ENCODE data around the gene SORCS3. TPM values are rescaled to one million over a fixed set of nuclear protein-coding genes. Genes with fewer than 3 reads are reported as not detected.

SORCS3 gene
- total RNA-seq, 2 experiments from 2014 or later: 1.7 to 2.1 TPM

GRCh38 chr10:104922810-104923209, 281.7 kb downstream of the SORCS3 start:
- Histone ChIP-seq H3K36me3 (ENCODE audit: insufficient read depth, low read length) (no peaks in the 10 kb centered on the region), H3K27me3 (ENCODE audit: control insufficient read depth in 1 of 2, insufficient read depth in 2 of 2, low read length in 2 of 2) (no peaks in the 10 kb centered on the region), H3K27ac (ENCODE audit: low read depth in 1 of 2, low read length in 2 of 2) (no peak overlapping the region), H3K4me3 (ENCODE audit: low read length) (no peak overlapping the region), H3K9me3 (ENCODE audit: control insufficient read depth in 1 of 2, insufficient read depth in 1 of 2, low read length in 2 of 2) (no peaks in the 10 kb centered on the region), H3K4me1 (ENCODE audit: insufficient read depth, low read length) (no peaks in the 10 kb centered on the region)
- intact Hi-C loops (cut with DNase I, micrococcal nuclease): loop anchor here in 1 of 2 experiments (10.0 kb wide), 1 partner anchor 338 kb away; no protein-coding TSS in a partner anchor
- H3K9me3 Mint-ChIP-seq: no peaks in the 10 kb centered on the region
- no peaks in the 10 kb centered on the region for H3K36me3 Mint-ChIP-seq (ENCODE audit: low read depth)
- ChIA-PET CTCF (no interaction called here), POLR2A (no interaction called here)
- H3K27me3 Mint-ChIP-seq: peaks cover 4% of the 10 kb centered on the region
- no peak overlapping the region for H3K27ac Mint-ChIP-seq
- no peak for ATAC-seq (ENCODE audit: poor library complexity)
- no peak for TF ChIP-seq CTCF (IDR thresholded peaks at IDR 0.05)
- H3K4me3 Mint-ChIP-seq: no peak overlapping the region
- DNase-seq: no peak
- H3K4me1 Mint-ChIP-seq (ENCODE audit: low read depth): no peaks in the 10 kb centered on the region

- no peaks in the 10 kb centered on the region for H3K36me3 ChIP-seq (ENCODE audit: insufficient read depth, low read length)
- DNase-seq (no peak), ATAC-seq (ENCODE audit: poor library complexity) (no peak)
- H3K27me3 ChIP-seq (ENCODE audit: control insufficient read depth in 1 of 2, insufficient read depth in 2 of 2, low read length in 2 of 2): no peaks in the 10 kb centered on the region
- intact Hi-C loops (cut with DNase I, micrococcal nuclease): loop anchor here in 1 of 2 experiments (10.0 kb wide), 1 partner anchor 339 kb away; no protein-coding TSS in a partner anchor
- no peak overlapping the region for H3K27ac Mint-ChIP-seq
- H3K36me3 Mint-ChIP-seq (ENCODE audit: low read depth): no peaks in the 10 kb centered on the region
- no peaks in the 10 kb centered on the region for H3K9me3 Mint-ChIP-seq
- no peaks in the 10 kb centered on the region for H3K4me1 Mint-ChIP-seq (ENCODE audit: low read depth)
- ChIA-PET CTCF (no interaction called here), POLR2A (no interaction called here)
- no peak for TF ChIP-seq CTCF (IDR thresholded peaks at IDR 0.05)
- H3K27me3 Mint-ChIP-seq: peaks cover 4% of the 10 kb centered on the region
- H3K4me3 ChIP-seq (ENCODE audit: low read length): no peak overlapping the region
- H3K27ac ChIP-seq (ENCODE audit: low read depth in 1 of 2, low read length in 2 of 2): no peak overlapping the region
- H3K4me1 ChIP-seq (ENCODE audit: insufficient read depth, low read length): no peaks in the 10 kb centered on the region
- H3K4me3 Mint-ChIP-seq: no peak overlapping the region
- no peaks in the 10 kb centered on the region for H3K9me3 ChIP-seq (ENCODE audit: control insufficient read depth in 1 of 2, insufficient read depth in 1 of 2, low read length in 2 of 2)
Observed at GRCh38 chr10:104923501-104923900, 282.4 kb downstream of the SORCS3 start.

GRCh38 chr10:104924101-104924795, 283.2 kb downstream of the SORCS3 start:
- Mint-ChIP-seq H3K36me3 (ENCODE audit: low read depth) (no peaks in the 10 kb centered on the region), H3K4me3 (no peak overlapping the region), H3K4me1 (ENCODE audit: low read depth) (no peaks in the 10 kb centered on the region), H3K9me3 (no peaks in the 10 kb centered on the region), H3K27ac (no peak overlapping the region), H3K27me3 (peaks cover 4% of the 10 kb centered on the region)
- DNase-seq (no peak), ATAC-seq (ENCODE audit: poor library complexity) (no peak)
- H3K4me3 ChIP-seq (ENCODE audit: low read length): no peak overlapping the region
- no peak overlapping the region for H3K27ac ChIP-seq (ENCODE audit: low read depth in 1 of 2, low read length in 2 of 2)
- H3K36me3 ChIP-seq (ENCODE audit: insufficient read depth, low read length): no peaks in the 10 kb centered on the region
- ChIA-PET POLR2A (no interaction called here), CTCF (no interaction called here)
- no peak for TF ChIP-seq CTCF (IDR thresholded peaks at IDR 0.05)
- no peaks in the 10 kb centered on the region for H3K4me1 ChIP-seq (ENCODE audit: insufficient read depth, low read length)
- intact Hi-C loops (cut with DNase I, micrococcal nuclease): loop anchor here in 1 of 2 experiments (10.0 kb wide), 1 partner anchor 339 kb away; no protein-coding TSS in a partner anchor
- H3K9me3 ChIP-seq (ENCODE audit: control insufficient read depth in 1 of 2, insufficient read depth in 1 of 2, low read length in 2 of 2): no peaks in the 10 kb centered on the region
- no peaks in the 10 kb centered on the region for H3K27me3 ChIP-seq (ENCODE audit: control insufficient read depth in 1 of 2, insufficient read depth in 2 of 2, low read length in 2 of 2)
